ENCODE results near the gene F9.

F9 gene

GRCh38 chrX:139542652-139543051 is 12.1 kb downstream of the F9 start:
- Histone ChIP-seq H3K36me3 (ENCODE audit: control insufficient read depth, insufficient read depth, low read length) (no peaks in the 10 kb centered on the region), H3K4me1 (ENCODE audit: control insufficient read depth, insufficient read depth, low read length, poor library complexity, severe bottlenecking) (no peaks in the 10 kb centered on the region)

GRCh38 chrX:139543920-139544319 is 13.4 kb downstream of the F9 start:
- H3K9me3 ChIP-seq (ENCODE audit: control insufficient read depth, low read length), result no peaks in the 10 kb centered on the region
- no peak overlapping the region for H3K27ac ChIP-seq (ENCODE audit: low read depth, low read length, severe bottlenecking)
- H3K4me1 ChIP-seq (ENCODE audit: control insufficient read depth, insufficient read depth, low read length, poor library complexity, severe bottlenecking), result no peaks in the 10 kb centered on the region
- no peak overlapping the region for H3K4me3 ChIP-seq (ENCODE audit: extremely low read depth, insufficient read depth, low read length, poor library complexity, severe bottlenecking)
- no CpG with 5 or more reads among the region's 4 CpGs for WGBS, 2 experiments (ENCODE audit: insufficient coverage in 2 of 2)
- H3K36me3 ChIP-seq (ENCODE audit: control insufficient read depth, insufficient read depth, low read length), result no peaks in the 10 kb centered on the region

More at GRCh38 chrX:139542652-139543051, 12.1 kb downstream of the F9 start:
- no CpG with 5 or more reads among the region's 1 CpG for WGBS, 2 experiments (ENCODE audit: insufficient coverage in 2 of 2)
- H3K27ac ChIP-seq (ENCODE audit: low read depth, low read length, severe bottlenecking), result no peak overlapping the region
- no peaks in the 10 kb centered on the region for H3K9me3 ChIP-seq (ENCODE audit: control insufficient read depth, low read length)
- no peak overlapping the region for H3K4me3 ChIP-seq (ENCODE audit: extremely low read depth, insufficient read depth, low read length, poor library complexity, severe bottlenecking)

- H3K4me1 ChIP-seq (ENCODE audit: control insufficient read depth, insufficient read depth, low read length, poor library complexity, severe bottlenecking), result no peaks in the 10 kb centered on the region
- no peak overlapping the region for H3K27ac ChIP-seq (ENCODE audit: low read depth, low read length, severe bottlenecking)
- no CpG with 5 or more reads among the region's 3 CpGs for WGBS, 2 experiments (ENCODE audit: insufficient coverage in 2 of 2)
- no peaks in the 10 kb centered on the region for H3K9me3 ChIP-seq (ENCODE audit: control insufficient read depth, low read length)
- H3K4me3 ChIP-seq (ENCODE audit: extremely low read depth, insufficient read depth, low read length, poor library complexity, severe bottlenecking), result no peak overlapping the region
- H3K36me3 ChIP-seq (ENCODE audit: control insufficient read depth, insufficient read depth, low read length), result no peaks in the 10 kb centered on the region
Observed at GRCh38 chrX:139544591-139544990, 14.1 kb downstream of the F9 start.

GRCh38 chrX:139554376-139554775 is 23.8 kb downstream of the F9 start:
- Histone ChIP-seq H3K36me3 (ENCODE audit: control insufficient read depth, insufficient read depth, low read length) (no peaks in the 10 kb centered on the region), H3K4me1 (ENCODE audit: control insufficient read depth, insufficient read depth, low read length, poor library complexity, severe bottlenecking) (no peaks in the 10 kb centered on the region), H3K27ac (ENCODE audit: low read depth, low read length, severe bottlenecking) (no peak overlapping the region), H3K4me3 (ENCODE audit: extremely low read depth, insufficient read depth, low read length, poor library complexity, severe bottlenecking) (no peak overlapping the region), H3K9me3 (ENCODE audit: control insufficient read depth, low read length) (no peaks in the 10 kb centered on the region)

- WGBS, 2 experiments (ENCODE audit: insufficient coverage in 2 of 2), result 94 to 98% methylated on average over 13 to 14 of the region's 26 CpGs
Observed at GRCh38 chrX:139554991-139555675, 24.6 kb downstream of the F9 start.

GRCh38 chrX:139559383-139560042 is 29.0 kb downstream of the F9 start:
- H3K4me3 ChIP-seq (ENCODE audit: extremely low read depth, insufficient read depth, low read length, poor library complexity, severe bottlenecking), result no peak overlapping the region
- WGBS, 2 experiments (ENCODE audit: insufficient coverage in 2 of 2), result no CpG with 5 or more reads among the region's 9 CpGs
- no peaks in the 10 kb centered on the region for H3K4me1 ChIP-seq (ENCODE audit: control insufficient read depth, insufficient read depth, low read length, poor library complexity, severe bottlenecking)
- no peak overlapping the region for H3K27ac ChIP-seq (ENCODE audit: low read depth, low read length, severe bottlenecking)
- H3K9me3 ChIP-seq (ENCODE audit: control insufficient read depth, low read length), result no peaks in the 10 kb centered on the region
- H3K36me3 ChIP-seq (ENCODE audit: control insufficient read depth, insufficient read depth, low read length), result no peaks in the 10 kb centered on the region

More at GRCh38 chrX:139554991-139555675, 24.6 kb downstream of the F9 start:
- H3K9me3 ChIP-seq (ENCODE audit: control insufficient read depth, low read length), result no peaks in the 10 kb centered on the region
- no peaks in the 10 kb centered on the region for H3K4me1 ChIP-seq (ENCODE audit: control insufficient read depth, insufficient read depth, low read length, poor library complexity, severe bottlenecking)
- H3K4me3 ChIP-seq (ENCODE audit: extremely low read depth, insufficient read depth, low read length, poor library complexity, severe bottlenecking), result no peak overlapping the region
- no peaks in the 10 kb centered on the region for H3K36me3 ChIP-seq (ENCODE audit: control insufficient read depth, insufficient read depth, low read length)
- no peak overlapping the region for H3K27ac ChIP-seq (ENCODE audit: low read depth, low read length, severe bottlenecking)

GRCh38 chrX:139560221-139560620 is 29.7 kb downstream of the F9 start:
- Histone ChIP-seq H3K4me1 (ENCODE audit: control insufficient read depth, insufficient read depth, low read length, poor library complexity, severe bottlenecking) (no peaks in the 10 kb centered on the region), H3K9me3 (ENCODE audit: control insufficient read depth, low read length) (no peaks in the 10 kb centered on the region), H3K36me3 (ENCODE audit: control insufficient read depth, insufficient read depth, low read length) (no peaks in the 10 kb centered on the region), H3K27ac (ENCODE audit: low read depth, low read length, severe bottlenecking) (no peak overlapping the region), H3K4me3 (ENCODE audit: extremely low read depth, insufficient read depth, low read length, poor library complexity, severe bottlenecking) (no peak overlapping the region)

- Histone ChIP-seq H3K36me3 (ENCODE audit: control insufficient read depth, insufficient read depth, low read length) (no peaks in the 10 kb centered on the region), H3K4me3 (ENCODE audit: extremely low read depth, insufficient read depth, low read length, poor library complexity, severe bottlenecking) (no peak overlapping the region), H3K9me3 (ENCODE audit: control insufficient read depth, low read length) (no peaks in the 10 kb centered on the region), H3K4me1 (ENCODE audit: control insufficient read depth, insufficient read depth, low read length, poor library complexity, severe bottlenecking) (no peaks in the 10 kb centered on the region), H3K27ac (ENCODE audit: low read depth, low read length, severe bottlenecking) (no peak overlapping the region)
- whole genome bisulfite sequencing, 2 experiments (ENCODE audit: insufficient coverage in 2 of 2), result 100% methylated on average over 1 of the region's 5 CpGs; no CpG with 5 or more reads in 1 of the 2 experiments
Observed at GRCh38 chrX:139563251-139563650, 32.7 kb downstream of the F9 start.

GRCh38 chrX:139566981-139567380 is 36.4 kb downstream of the F9 start:
- Histone ChIP-seq H3K27ac (ENCODE audit: low read depth, low read length, severe bottlenecking) (no peak overlapping the region), H3K4me1 (ENCODE audit: control insufficient read depth, insufficient read depth, low read length, poor library complexity, severe bottlenecking) (no peaks in the 10 kb centered on the region), H3K4me3 (ENCODE audit: extremely low read depth, insufficient read depth, low read length, poor library complexity, severe bottlenecking) (no peak overlapping the region), H3K36me3 (ENCODE audit: control insufficient read depth, insufficient read depth, low read length) (no peaks in the 10 kb centered on the region), H3K9me3 (ENCODE audit: control insufficient read depth, low read length) (no peaks in the 10 kb centered on the region)
- WGBS, 2 experiments (ENCODE audit: insufficient coverage in 2 of 2), result no CpG with 5 or more reads among the region's 1 CpG

GRCh38 chrX:139581068-139581467 is 50.5 kb downstream of the F9 start:
- Histone ChIP-seq H3K36me3 (ENCODE audit: control insufficient read depth, insufficient read depth, low read length) (no peaks in the 10 kb centered on the region), H3K4me1 (ENCODE audit: control insufficient read depth, insufficient read depth, low read length, poor library complexity, severe bottlenecking) (no peaks in the 10 kb centered on the region), H3K4me3 (ENCODE audit: extremely low read depth, insufficient read depth, low read length, poor library complexity, severe bottlenecking) (no peak overlapping the region), H3K27ac (ENCODE audit: low read depth, low read length, severe bottlenecking) (no peak overlapping the region), H3K9me3 (ENCODE audit: control insufficient read depth, low read length) (no peaks in the 10 kb centered on the region)
- WGBS, 2 experiments (ENCODE audit: insufficient coverage in 2 of 2), result no CpG with 5 or more reads among the region's 4 CpGs

GRCh38 chrX:139585613-139586012 is 55.1 kb downstream of the F9 start:
- WGBS, 2 experiments (ENCODE audit: insufficient coverage in 2 of 2), result no CpG with 5 or more reads among the region's 5 CpGs
- Histone ChIP-seq H3K36me3 (ENCODE audit: control insufficient read depth, insufficient read depth, low read length) (no peaks in the 10 kb centered on the region), H3K27ac (ENCODE audit: low read depth, low read length, severe bottlenecking) (no peak overlapping the region), H3K4me3 (ENCODE audit: extremely low read depth, insufficient read depth, low read length, poor library complexity, severe bottlenecking) (no peak overlapping the region), H3K9me3 (ENCODE audit: control insufficient read depth, low read length) (no peaks in the 10 kb centered on the region), H3K4me1 (ENCODE audit: control insufficient read depth, insufficient read depth, low read length, poor library complexity, severe bottlenecking) (no peaks in the 10 kb centered on the region)

Data from mesodermal cell (in vitro differentiated cells).